Epidermal melanocyte (primary cell): Measurements from ENCODE around the gene DOK5.
"Not testable (repeated sequence)": the region's sequence is repeated elsewhere in the genome, so short reads cannot be mapped to it uniquely, and the experiment has no call there.

Experiments
- DNase-seq: peaks from one replicate; pipeline ENCODE4 v3.0.0; 2011; ENCODE audit warnings: low spot score; ENCODE audit not compliant: insufficient read length

Gene DOK5

GRCh38 chr20:54470697-54471096 lies 4.7 kb upstream of the DOK5 start:
- no peak for DNase-seq

- DNase-seq = no peak
Observed at GRCh38 chr20:54472607-54473006, 2.8 kb upstream of the DOK5 start.

- no peak for DNase-seq
Observed at GRCh38 chr20:54473340-54473739, 2.1 kb upstream of the DOK5 start.

- no peak for DNase-seq
Observed at GRCh38 chr20:54474046-54474445, 1.3 kb upstream of the DOK5 start.

- no peak for DNase-seq
Observed at GRCh38 chr20:54474866-54475265, 527 bp upstream of the DOK5 start.

GRCh38 chr20:54476169-54477009 lies 996 bp downstream of the DOK5 start:
- no peak for DNase-seq

GRCh38 chr20:54477191-54477955 lies 2.0 kb downstream of the DOK5 start:
- DNase-seq = no peak

GRCh38 chr20:54479138-54479906 lies 3.9 kb downstream of the DOK5 start:
- no peak for DNase-seq

GRCh38 chr20:54479937-54480336 lies 4.5 kb downstream of the DOK5 start:
- not testable (repeated sequence) for DNase-seq

GRCh38 chr20:54481442-54481841 lies 6.0 kb downstream of the DOK5 start:
- DNase-seq = no peak

- no peak for DNase-seq
Observed at GRCh38 chr20:54485631-54486030, 10.2 kb downstream of the DOK5 start.

- DNase-seq = no peak
Observed at GRCh38 chr20:54486585-54486984, 11.2 kb downstream of the DOK5 start.

GRCh38 chr20:54488442-54488841 lies 13.0 kb downstream of the DOK5 start:
- DNase-seq = no peak

- no peak for DNase-seq
Observed at GRCh38 chr20:54491506-54491905, 16.1 kb downstream of the DOK5 start.

GRCh38 chr20:54494303-54495006 lies 19.1 kb downstream of the DOK5 start:
- DNase-seq = no peak

- DNase-seq = no peak
Observed at GRCh38 chr20:54497931-54498718, 22.7 kb downstream of the DOK5 start.

GRCh38 chr20:54499111-54499510 lies 23.7 kb downstream of the DOK5 start:
- DNase-seq = no peak

- DNase-seq = no peak
Observed at GRCh38 chr20:54502179-54502578, 26.8 kb downstream of the DOK5 start.

- DNase-seq = no peak
Observed at GRCh38 chr20:54506643-54507042, 31.2 kb downstream of the DOK5 start.

GRCh38 chr20:54510541-54511129 lies 35.2 kb downstream of the DOK5 start:
- DNase-seq = no peak
